Stimulated activated naive CD4-positive, alpha-beta T cell treated with Interleukin-2 at 50 U/mL for 16 hours (primary cell): ENCODE data around the gene ZDHHC21.

ENCODE experiments used
- DNase-seq: peaks from one replicate; lab custom pipeline; 2025; lab: John Stamatoyannopoulos, UW

ZDHHC21 gene

DNA sequence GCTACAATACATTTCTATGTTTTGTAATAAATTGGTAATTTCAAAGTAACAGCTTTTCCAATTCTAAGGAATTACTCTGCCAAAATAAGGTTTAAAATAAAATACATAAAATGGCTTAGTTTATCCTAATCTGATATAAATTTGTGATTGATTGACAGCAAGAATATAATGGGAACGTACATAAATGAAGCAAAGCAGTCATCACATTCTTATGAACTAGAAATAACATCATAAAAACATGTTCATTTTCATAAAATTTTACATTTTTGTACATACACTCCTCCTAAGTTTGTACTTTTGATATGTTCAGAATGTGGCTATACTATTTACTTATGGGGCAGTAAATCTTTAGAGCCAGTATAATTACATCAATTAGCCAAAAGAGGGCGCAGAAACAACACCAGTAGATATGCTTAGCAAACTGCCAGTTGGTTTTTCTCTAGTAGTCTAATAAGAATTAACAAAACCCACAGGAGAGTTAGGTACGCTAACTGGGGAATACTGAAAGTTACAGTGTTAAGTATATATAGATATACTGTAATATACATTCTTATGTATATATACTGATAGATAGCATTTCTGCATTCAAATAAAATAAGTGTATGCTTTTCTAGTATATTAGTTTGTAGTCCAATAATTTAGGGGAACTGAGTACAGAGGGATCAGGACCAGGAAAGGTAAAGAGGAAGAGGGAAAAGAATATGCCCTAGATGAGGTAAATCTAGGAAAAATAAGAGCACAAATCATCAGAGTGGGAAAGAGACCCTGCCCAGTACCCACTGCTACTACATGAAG is 76.8 kb downstream of the ZDHHC21 start:
- no peak for DNase-seq

DNA sequence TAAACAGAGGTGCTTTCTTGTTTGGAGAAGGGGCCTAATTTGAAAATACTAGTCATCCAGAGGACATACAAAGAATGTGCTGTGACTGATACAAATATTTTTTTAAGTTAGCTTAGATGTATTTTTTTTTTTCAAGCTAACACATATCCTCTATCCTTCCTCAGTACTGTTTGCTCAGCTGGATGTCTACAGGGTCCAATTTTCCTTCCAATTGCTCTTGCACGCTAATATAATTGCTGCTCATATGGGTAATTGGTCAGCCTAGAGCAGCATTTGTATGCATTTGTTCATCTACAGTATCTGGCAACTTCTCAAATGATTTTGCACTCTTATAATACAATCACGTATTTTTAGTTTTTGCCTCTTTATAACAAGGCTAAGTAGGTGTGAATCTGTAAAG is 84.7 kb downstream of the ZDHHC21 start:
- no peak for DNase-seq

DNA sequence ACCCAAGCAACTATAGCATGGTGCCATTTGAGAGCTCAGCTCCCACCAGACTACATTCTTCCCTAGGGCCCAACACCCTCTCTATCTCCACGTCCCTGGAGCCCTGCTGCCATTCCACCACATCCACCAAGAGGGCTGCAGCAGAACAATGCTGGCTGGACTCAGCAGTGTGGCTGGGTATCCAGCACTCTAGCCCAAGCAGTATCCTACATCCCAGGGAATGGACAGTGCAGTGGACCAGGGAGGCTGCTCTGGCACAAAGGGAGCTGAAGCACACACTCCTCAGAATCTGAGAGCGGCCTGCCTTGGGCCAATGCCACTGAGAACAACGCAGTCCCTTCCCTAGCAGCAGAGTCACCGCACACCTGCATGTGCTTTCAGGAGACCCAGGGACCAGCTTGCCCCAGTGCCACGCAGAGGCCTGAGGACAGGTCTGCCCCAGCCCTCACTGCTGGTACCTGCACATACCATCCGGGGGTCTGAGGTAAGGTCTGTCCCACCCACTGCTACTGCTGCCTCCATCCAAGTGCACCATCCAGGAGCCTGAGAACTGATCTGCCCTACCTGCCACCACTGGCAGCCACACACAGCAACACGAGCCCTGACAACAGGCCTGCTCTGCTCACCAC is 95.9 kb downstream of the ZDHHC21 start:
- DNase-seq = no peak

DNA sequence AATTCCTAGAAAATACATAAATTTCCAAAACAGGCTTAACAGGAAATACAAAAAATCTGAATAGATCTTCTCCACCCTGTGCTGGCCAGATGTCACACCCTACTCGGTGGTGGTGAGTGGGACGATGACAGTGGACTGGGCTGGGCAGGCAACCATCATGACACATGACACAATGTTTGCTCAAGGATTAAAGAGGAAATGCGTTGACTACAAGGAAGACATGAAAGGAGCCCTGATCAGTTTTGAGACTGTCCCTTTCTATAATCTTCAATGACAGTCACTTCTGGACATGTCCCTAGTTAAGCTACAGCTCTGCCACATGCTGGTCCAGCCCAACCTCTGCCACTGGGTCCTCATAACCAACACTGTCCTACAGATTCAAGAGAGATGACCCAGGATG is 99.8 kb downstream of the ZDHHC21 start:
- DNase-seq = no peak

DNA sequence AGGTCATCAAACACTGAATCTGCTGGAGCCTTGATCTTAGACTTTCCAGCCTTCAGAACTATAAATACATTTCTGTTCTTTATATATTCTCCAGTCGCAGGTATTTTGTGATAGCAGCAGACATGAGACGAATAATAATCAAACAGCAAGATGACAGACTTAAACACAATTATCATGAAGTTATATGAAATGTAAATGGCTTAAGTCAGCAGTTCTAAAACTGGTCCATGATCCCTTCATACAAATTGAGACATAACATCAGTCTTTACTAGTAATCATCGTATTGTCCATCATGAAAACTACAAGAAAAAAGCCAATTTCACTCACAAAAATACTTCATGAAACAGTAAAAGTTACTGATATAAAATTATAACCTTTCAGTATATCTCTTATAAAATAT is 101.8 kb downstream of the ZDHHC21 start:
- no peak for DNase-seq

DNA sequence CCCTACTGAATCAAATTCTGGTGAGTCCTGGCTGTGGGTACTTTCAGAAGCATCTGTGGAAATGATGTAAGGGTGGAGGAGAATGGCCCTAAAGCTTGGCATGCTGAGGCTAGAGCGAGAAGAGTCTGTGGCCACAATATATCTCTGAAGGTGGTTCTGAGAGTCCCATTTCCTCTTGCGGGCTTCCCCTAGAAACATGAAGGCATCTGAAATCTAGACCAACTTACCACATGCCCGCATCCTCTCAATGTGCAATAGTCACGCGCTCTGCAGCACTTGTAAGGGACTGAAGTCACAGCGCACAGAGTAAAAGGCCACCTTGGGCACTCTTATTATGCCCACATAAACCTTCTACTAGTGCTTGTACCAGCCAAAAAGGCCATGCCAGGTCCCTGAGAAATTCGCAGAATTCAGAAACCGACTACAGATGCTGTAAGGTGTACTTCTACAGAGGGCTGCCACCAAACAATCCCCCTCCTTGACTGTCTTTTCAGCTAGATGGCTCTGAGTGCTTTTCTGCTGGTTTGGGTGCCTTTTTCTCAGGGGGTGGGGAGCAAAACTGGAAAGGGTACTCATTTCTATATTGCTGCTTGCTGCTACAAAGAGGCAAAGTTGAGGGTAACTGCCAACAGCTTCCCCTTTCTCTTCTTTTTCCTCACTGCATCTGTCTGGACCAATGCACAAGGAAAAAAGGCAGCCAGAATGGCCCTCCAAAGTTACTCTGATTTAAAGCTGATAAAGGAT is 107.3 kb downstream of the ZDHHC21 start:
- DNase-seq = peak; percentile 1

DNA sequence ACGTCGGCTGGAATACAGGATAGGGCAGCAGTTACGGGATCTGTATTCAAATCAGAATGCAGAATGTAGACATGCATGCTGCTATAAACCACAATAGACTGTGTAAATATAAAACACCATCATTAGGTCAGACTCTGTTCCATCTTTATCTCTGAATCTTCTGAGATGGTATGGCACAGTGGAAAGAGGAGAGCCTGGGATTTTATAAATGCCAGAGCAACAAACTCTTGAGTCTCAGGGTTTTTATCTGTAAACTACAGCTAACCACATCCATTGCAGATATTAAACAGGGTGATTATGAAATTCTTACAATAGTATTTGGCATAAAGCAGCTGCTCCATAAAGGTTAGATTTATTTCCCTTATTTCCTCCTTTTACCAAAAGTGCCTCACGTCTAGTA is 108.7 kb downstream of the ZDHHC21 start:
- no peak for DNase-seq

DNA sequence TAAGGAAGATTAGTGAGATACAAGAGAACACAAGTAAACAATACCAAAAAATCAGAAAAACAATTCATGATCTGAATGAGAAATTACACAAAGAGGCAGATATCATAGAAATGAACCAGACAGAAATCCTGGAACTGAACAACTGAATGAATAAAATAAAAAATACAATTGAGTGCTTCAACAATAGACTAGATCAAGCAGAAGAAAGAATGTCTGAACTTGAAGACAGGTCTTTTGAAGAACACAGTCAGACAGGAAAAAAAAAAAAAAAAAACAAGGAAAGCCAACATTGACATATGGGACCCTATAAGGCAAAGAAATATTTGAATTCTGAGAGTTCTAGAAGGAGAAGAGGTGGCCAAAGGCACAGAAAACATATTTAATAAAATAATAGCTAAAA is 115.2 kb downstream of the ZDHHC21 start:
- DNase-seq = no peak

DNA sequence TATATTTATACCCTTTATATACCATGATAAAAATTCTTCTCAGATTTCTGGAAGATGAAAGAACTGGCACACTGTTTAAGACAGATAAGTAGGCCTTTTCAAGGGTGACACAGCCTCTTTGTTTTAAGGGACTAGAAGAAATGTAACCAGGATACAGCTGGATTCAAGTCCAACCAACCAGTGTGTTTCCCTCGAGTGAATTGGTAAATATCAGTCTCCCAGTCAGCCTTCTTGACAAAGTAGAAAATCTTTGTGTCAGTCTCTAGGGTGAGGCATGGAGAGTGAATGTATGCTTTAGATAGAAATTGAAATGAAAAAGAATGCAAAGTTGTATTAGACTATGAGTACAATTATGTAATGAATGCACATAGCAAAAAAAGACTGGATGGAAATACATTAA is 119.1 kb downstream of the ZDHHC21 start:
- no peak for DNase-seq

DNA sequence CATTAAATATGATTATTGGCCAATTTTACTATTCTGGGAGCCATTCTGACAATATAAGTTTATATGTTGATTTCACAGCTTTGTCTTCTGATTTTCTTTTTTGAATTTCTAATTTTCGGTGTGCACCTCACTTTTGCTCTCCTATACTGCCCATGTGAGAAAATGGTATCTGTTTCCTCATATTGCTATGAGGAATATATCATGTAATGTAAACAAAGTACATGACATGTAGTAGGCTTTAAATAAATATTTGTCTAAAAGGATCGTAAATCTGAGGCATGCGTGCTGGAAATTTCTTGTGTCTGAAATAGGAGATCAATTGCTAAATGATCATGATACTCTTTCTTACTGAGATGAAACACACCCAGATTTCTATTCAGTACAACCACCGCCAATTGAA is 119.9 kb downstream of the ZDHHC21 start:
- no peak for DNase-seq

DNA sequence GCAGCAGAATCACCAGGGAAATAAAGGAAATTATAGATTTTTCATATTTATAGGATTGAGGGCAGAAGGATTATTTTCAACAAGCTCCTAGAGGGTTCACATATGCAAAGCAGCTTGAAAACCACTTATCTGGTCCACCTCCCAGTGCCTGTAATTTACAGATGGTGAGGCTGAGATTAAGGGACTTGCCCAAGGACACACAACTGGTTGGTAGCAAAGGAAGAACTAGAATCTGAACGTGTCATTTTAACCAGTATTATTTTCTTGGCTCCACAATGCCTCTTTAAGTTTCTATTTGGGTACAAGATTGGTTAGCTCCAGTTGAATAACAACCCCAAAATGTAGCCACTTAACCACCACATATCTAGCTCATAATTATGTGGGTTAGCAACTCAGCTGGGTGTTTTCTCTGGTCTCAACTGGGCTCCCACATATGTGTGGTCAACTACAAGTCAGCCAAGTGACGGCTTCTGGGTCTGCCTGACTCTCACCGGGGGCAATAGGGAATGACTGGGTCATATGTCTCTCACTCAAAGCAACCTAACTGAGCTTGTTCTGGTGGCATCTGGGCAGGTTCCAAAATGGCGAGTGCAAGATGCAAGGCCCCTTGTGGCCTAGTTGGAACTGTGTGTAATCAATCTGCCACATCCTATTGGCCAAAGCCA is 127.7 kb downstream of the ZDHHC21 start:
- no peak for DNase-seq

DNA sequence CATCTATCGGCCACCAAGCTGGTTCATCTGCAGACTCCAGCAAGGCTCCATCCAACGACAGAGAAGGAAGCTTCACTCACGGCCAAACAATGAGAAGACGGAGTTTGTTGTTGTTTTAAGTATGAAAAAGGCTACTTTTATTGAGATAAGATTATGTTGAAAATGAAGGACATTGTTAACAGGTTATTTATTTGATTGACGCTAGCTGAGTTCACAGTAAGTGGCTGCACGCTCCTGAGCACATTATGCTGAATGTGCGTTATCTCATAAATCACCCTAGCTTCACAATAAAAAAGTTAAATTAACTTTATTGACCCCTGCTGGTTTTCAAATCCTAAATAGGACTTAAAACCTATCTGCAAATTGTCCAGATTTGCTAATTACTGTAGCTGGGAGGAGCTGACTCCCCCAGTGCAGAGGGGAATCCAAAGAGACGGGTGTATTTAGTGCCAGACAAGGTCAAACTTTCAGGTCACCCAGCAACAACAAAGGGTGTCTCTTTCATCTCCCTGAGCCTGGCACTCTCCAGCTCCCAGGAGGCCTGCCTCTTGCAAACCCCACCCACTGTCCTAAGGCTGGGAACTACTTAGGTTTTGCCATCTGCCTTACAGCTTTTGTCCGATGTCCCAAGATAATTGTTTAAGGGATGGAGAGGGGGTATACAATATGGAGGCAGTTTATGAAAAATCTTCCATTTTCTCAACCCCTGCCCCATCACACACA is 129.2 kb downstream of the ZDHHC21 start:
- DNase-seq = no peak

DNA sequence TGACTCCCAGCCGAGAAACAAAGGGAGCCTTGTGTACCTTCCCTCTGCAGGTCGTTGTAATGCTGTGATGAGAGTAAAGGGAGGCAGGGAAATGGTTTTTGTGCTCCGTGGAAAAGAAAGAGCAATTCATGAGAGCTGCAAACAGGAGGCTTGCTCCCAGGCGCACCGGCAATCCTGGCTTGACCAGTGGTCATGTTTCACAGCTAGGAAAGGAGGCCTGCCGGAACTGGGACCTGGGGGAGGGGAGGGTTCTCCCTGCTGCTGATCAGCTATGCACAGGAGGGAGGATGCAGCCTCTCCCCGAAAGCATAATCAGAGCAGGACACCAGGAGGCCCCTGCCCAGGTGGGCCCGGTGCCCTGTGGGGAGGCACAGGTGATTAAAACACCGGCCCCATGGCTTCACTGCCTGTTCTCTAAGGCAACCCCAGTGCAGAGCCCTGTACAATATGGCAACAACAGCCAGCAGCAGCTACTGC is 131.3 kb downstream of the ZDHHC21 start:
- no peak for DNase-seq
